Endothelial cell of umbilical vein (primary cell): ENCODE measurements around the gene DCAF4L1. TPM values are rescaled to one million over a fixed set of nuclear protein-coding genes. Genes with fewer than 3 reads are reported as not detected.

Experiments used
- BruUV-seq: library from RNA; stranded (reverse); fragments of 400-500 nt; replicated peaks from 2 replicates; lab custom pipeline; 2021; lab: Mats Ljungman, UMichigan
- CTCF ChIA-PET: fragments of 300-600, 350-600 bp; sonication (Branson Sonifier 250); formaldehyde crosslinking; loops from one replicate; lab custom pipeline; 2021; ENCODE audit warnings: antibody characterized with exemption, inconsistent platforms; lab: Charles Lee
- POLR2A ChIA-PET: fragments of 300-600, 350-600 bp; sonication (Branson Sonifier 250); formaldehyde crosslinking; loops from one replicate; lab custom pipeline; 2021; ENCODE audit warnings: antibody characterized with exemption, inconsistent platforms; lab: Charles Lee
- DNase-seq: peaks from one replicate; pipeline ENCODE4 v3.0.0-alpha.2; 2011; ENCODE audit warnings: low read depth, low spot score
- FAIRE-seq: peaks from 2 replicates; lab custom pipeline; 2011; peaks lifted over from hg19 to GRCh38; lab: Jason Lieb, UNC
- H2AFZ ChIP-seq: 2 replicates; pipeline ENCODE4 v1.6.0; 2012; ENCODE audit warnings: low read depth, low read length, control low read depth, inconsistent platforms
- H3K27ac ChIP-seq: 2 replicates; pipeline ENCODE4 v1.5.1; 2011; ENCODE audit warnings: low read depth, mild to moderate bottlenecking, control low read depth, low read length, moderate library complexity; ENCODE audit not compliant: insufficient read depth
- H3K27me3 ChIP-seq, 2 experiments: 2 replicates each; pipeline versions ENCODE4 v1.6.0 to v1.6.1; 2011; ENCODE audit warnings: low read length in 2 of 2, mixed read lengths in 1 of 2; ENCODE audit not compliant: control insufficient read depth in 2 of 2, insufficient read depth in 2 of 2
- H3K36me3 ChIP-seq, 2 experiments: 2 replicates in 1 of 2; 3 replicates in 1 of 2; pipeline ENCODE4 v1.5.1; 2011; ENCODE audit warnings: low read length in 2 of 2, mild to moderate bottlenecking in 1 of 2, moderate library complexity in 1 of 2; ENCODE audit not compliant: control insufficient read depth in 2 of 2, insufficient read depth in 2 of 2; ENCODE audit errors: extremely low read depth in 1 of 2
- H3K4me1 ChIP-seq: 3 replicates; pipeline ENCODE4 v1.5.1; 2011; ENCODE audit warnings: mild to moderate bottlenecking, low read length; ENCODE audit not compliant: control insufficient read depth, insufficient read depth; ENCODE audit errors: extremely low read depth
- H3K4me2 ChIP-seq: 2 replicates; pipeline ENCODE4 v1.6.1; 2011; ENCODE audit warnings: low read length, control low read depth, mixed read lengths; ENCODE audit not compliant: insufficient read depth
- H3K4me3 ChIP-seq, 3 experiments: fragments of 200-600 bp in 1 of 3; sonication (generic), shearing (Covaris generic) in 1 of 3; replicated peaks in 1 of 3; 2 replicates each; pipeline ENCODE4 v1.5.1; 2011 to 2016; ENCODE audit warnings: control low read depth in 3 of 3, low read length in 3 of 3, mild to moderate bottlenecking in 2 of 3, inconsistent platforms in 1 of 3, low read depth in 1 of 3, moderate library complexity in 1 of 3; ENCODE audit not compliant: insufficient read depth in 1 of 3
- H3K79me2 ChIP-seq: 2 replicates; pipeline ENCODE4 v1.6.0; 2012; ENCODE audit warnings: low read length, inconsistent platforms; ENCODE audit not compliant: control insufficient read depth, insufficient read depth
- H3K9ac ChIP-seq: replicated peaks from 2 replicates; pipeline ENCODE3; 2011; ENCODE audit warnings: low read length, control low read depth; ENCODE audit not compliant: insufficient read depth; ENCODE audit errors: extremely low read depth
- H3K9me1 ChIP-seq: replicated peaks from 3 replicates; pipeline ENCODE4 v1.6.0; 2011; ENCODE audit warnings: mild to moderate bottlenecking, low read length; ENCODE audit not compliant: control insufficient read depth, insufficient read depth; ENCODE audit errors: extremely low read depth
- H3K9me3 ChIP-seq: replicated peaks from 2 replicates; pipeline ENCODE4 v1.5.1; 2012; ENCODE audit warnings: low read length, inconsistent platforms; ENCODE audit not compliant: control insufficient read depth, insufficient read depth
- H4K20me1 ChIP-seq: replicated peaks from 2 replicates; pipeline ENCODE3; 2011; ENCODE audit warnings: mild to moderate bottlenecking, low read length; ENCODE audit not compliant: control insufficient read depth, insufficient read depth; ENCODE audit errors: extremely low read depth
- CTCF ChIP-seq, 2 donors: IDR thresholded peaks; 1 replicate in 1 of 2; 2 replicates in 1 of 2; pipeline ENCODE4 v1.5.1; 2011; ENCODE audit warnings: low read length in 2 of 2, mild to moderate bottlenecking in 2 of 2, moderate library complexity in 2 of 2, control low read depth in 1 of 2, inconsistent platforms in 1 of 2, low read depth in 1 of 2; ENCODE audit not compliant: insufficient read depth in 1 of 2; ENCODE audit errors: extremely low read depth in 1 of 2
- EZH2 ChIP-seq: IDR thresholded peaks from 2 replicates; pipeline ENCODE4 v1.6.1; 2012; ENCODE audit warnings: borderline replicate concordance, low read depth, mild to moderate bottlenecking, moderate library complexity, low read length, inconsistent platforms; ENCODE audit not compliant: severe bottlenecking
- FOS ChIP-seq: IDR thresholded peaks from 2 replicates; pipeline ENCODE4 v1.6.1; 2011; ENCODE audit warnings: mild to moderate bottlenecking, low read length, moderate library complexity, borderline replicate concordance; ENCODE audit not compliant: insufficient read depth
- GATA2 ChIP-seq: IDR thresholded peaks from 2 replicates; pipeline ENCODE4 v1.7.0; 2011; ENCODE audit warnings: low read depth, mild to moderate bottlenecking, moderate library complexity, mixed read lengths, low read length; ENCODE audit not compliant: insufficient read length, insufficient read depth
- JUN ChIP-seq: IDR thresholded peaks from 2 replicates; pipeline ENCODE4 v1.6.1; 2011; ENCODE audit warnings: borderline replicate concordance, low read depth; ENCODE audit not compliant: insufficient read length, insufficient read depth
- MYC ChIP-seq: IDR thresholded peaks from one replicate; pipeline ENCODE4 v1.6.1; 2011; ENCODE audit warnings: mild to moderate bottlenecking, low read depth, low read length
- POLR2A ChIP-seq: IDR thresholded peaks from 2 replicates; pipeline ENCODE4 v1.6.1; 2012; ENCODE audit warnings: low read depth, mild to moderate bottlenecking, control low read depth, low read length
- POLR2AphosphoS5 ChIP-seq: IDR thresholded peaks from 2 replicates; pipeline ENCODE4 v1.6.1; 2012; ENCODE audit warnings: low read depth, mild to moderate bottlenecking, control low read depth, low read length, moderate library complexity; ENCODE audit not compliant: insufficient read depth
- dilution Hi-C: fragments of 300-500 bp; cut with MboI; formaldehyde crosslinking; loops from one replicate; pipeline ENCODE4 v1.15.0; 2019; ENCODE audit warnings: low sequenced_read_pairs; ENCODE audit not compliant: extremely low pct_ligation_motif_present
- intact Hi-C: fragments of 100-400 bp; cut with micrococcal nuclease; formaldehyde crosslinking; loops from one replicate; pipeline ENCODE4 v1.10.0; 2022
- polyA plus RNA-seq, 4 experiments: library from polyadenylated mRNA; depleted of rRNA in 3 of 4; stranded (reverse) in 3 of 4; unstranded in 1 of 4; fragments of >200 nt; gene quantifications; 2 replicates each; pipeline versions ENCODE4 v1.2.1 to v1.2.3, GENCODE V29; 2011 to 2012; ENCODE audit warnings: missing spikeins in 1 of 4
- total RNA-seq: library from RNA; stranded (reverse); gene quantifications from 2 replicates; pipeline ENCODE4 v1.2.3, GENCODE V29; 2021
- TF ChIP-seq, protein P1 (sequence below): IDR thresholded peaks from 2 replicates; pipeline ENCODE4 v1.6.1; 2011; ENCODE audit not compliant: insufficient read depth, insufficient read length

Gene DCAF4L1
- total and polyA plus RNA-seq, 2 donors (not counting 3 experiments of a cell fraction or from before 2014, with no cell fraction given), result 0.06 to 0.15 TPM

- Histone ChIP-seq H3K9me1 (no peaks in the 10 kb centered on the region), H3K27ac (peak overlapping the region; percentile 60), H3K4me2 (peak overlapping the region; percentile 90), H3K27me3 (no peaks in the 10 kb centered on the region), H4K20me1 (no peaks in the 10 kb centered on the region), H3K36me3 (no peaks in the 10 kb centered on the region), H3K9me3 (no peaks in the 10 kb centered on the region), H3K4me1 (peaks cover 14% of the 10 kb centered on the region), H3K9ac (peak overlapping the region; percentile 81), H3K4me3 (peak overlapping the region; percentile 28 to 96 (median 85)), H2AFZ (peak overlapping the region; percentile 95), H3K79me2 (peaks cover 16% of the 10 kb centered on the region)
- dilution Hi-C loops (no loop called here), intact Hi-C loops (loop anchor here (1.0 kb wide), 1 partner anchor 55 kb away; the partner anchor contains the start of gene TMEM33)
- no peak for FAIRE-seq
- DNase-seq, result no peak
- CTCF ChIA-PET, result interaction anchor here (0.8 to 1.6 kb wide), 3 partner anchors 13 to 58 kb away, joined by 3 to 5 read pairs (median 3); no protein-coding TSS in a partner anchor
- TSS peak; percentile 91 for BruUV-seq
- POLR2A ChIA-PET, result no interaction called here
- TF ChIP-seq, protein P1, sequence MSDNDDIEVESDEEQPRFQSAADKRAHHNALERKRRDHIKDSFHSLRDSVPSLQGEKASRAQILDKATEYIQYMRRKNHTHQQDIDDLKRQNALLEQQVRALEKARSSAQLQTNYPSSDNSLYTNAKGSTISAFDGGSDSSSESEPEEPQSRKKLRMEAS, result no peak
- no peak for TF ChIP-seq POLR2A
- no peak for TF ChIP-seq POLR2AphosphoS5
- no peak for TF ChIP-seq JUN
- TF ChIP-seq FOS, result no peak
- no peak for TF ChIP-seq EZH2
- TF ChIP-seq MYC, result no peak
- TF ChIP-seq CTCF (IDR thresholded peaks at IDR 0.05; ENCODE audit: extremely low read depth in 1 of 2, insufficient read depth in 1 of 2, low read depth in 1 of 2, low read length in 2 of 2), result no peak
- no peak for TF ChIP-seq GATA2
These were observed 8.4 kb downstream of the DCAF4L1 start for GRCh38 chr4:41989994-41990364.
